ENCODE results near the gene LNX2. TPM values are rescaled to one million over a fixed set of nuclear protein-coding genes. Genes with fewer than 3 reads are reported as not detected.

The LNX2 gene
- total RNA-seq (ENCODE audit: low replicate concordance): 5.1 and 9.9 TPM in 2 replicates

DNA sequence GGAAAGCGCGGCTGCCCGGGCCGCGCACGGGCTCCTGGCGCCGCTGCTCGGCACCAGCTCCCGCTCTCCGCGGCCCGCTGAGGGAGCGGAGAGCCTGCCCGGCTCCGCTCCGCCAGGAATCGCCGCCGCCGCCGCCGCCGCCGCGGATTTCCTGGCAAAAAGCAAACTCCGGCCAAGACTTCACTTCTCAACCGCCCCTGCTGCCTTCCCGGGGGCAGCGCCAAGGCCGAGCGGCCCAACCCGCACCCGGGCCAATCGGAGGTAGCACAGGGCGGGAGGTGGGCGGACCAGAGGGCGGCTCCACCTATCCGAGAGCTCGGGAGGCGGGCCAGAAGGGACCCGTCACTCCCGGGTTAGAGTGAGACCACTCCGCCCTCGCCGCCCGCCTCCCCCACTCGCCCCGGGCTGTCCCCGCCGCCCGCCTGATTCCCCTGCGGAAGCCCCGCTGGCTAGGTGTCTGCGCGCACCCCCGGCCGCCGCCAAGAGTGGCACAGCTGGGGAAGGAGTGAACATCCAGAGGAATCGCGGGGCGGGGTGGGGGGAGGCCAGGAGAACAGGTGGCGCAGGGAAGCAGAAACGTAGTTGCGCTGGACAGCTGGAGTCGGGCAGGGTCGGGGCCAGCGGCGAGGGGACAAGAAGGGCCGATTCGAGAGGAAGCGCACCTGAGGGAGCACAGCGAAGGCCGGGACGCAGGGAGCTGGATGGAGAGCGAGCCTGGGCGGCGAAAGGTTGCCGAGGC lies at the start of gene LNX2:
LNX2 (minus strand) TSS at position 153 of the 739 bp plus-strand sequence. CDS start 38,826 bp downstream, outside the sequence.

GRCh38 chr13:27621366-27622101 lies 1.2 kb upstream of the LNX2 start, which contains the start of gene POLR1D:
Gene POLR1D (plus strand): TSS chr13:27621892. CDS start chr13:27621984, 92 bp downstream.

Other genes starting within 250 kb of the LNX2 start
- gene GTF3A, start 195.9 kb downstream of the LNX2 start, total RNA-seq (ENCODE audit: low replicate concordance): 43.3 and 122 TPM in 2 replicates
- gene MTIF3, start 170.0 kb downstream of the LNX2 start, total RNA-seq (ENCODE audit: low replicate concordance): 21.9 and 31.3 TPM in 2 replicates
- gene POLR1D, start 1.4 kb upstream of the LNX2 start, total RNA-seq (ENCODE audit: low replicate concordance): 30.7 and 61.9 TPM in 2 replicates
- not detected in 2 replicates for gene GSX1, start 172.0 kb upstream of the LNX2 start, total RNA-seq (ENCODE audit: low replicate concordance)

Measured in smooth muscle cell of the coronary artery (primary cell).